ENCODE results near the gene HMCN2.

HMCN2 gene

DNA sequence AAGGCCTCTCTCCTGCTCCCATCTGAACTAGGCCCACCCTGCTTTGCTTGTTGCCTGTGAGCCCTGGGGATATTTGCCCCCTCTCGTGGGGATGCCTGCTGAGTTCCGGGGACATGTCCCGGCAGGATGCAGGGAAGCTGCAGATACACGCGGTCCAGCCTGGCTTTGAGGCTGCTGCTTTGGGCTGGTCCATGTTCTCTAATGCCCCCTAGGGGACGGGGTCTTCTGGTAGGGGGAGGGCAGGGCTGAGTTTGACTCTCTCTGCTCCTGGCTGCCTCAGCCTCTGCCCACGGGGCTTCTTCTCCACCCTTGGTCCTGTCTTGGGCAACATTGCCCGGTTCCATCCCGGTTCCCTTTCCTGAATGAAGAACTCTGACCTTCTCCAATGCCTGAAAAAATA, 94.3 kb downstream of the HMCN2 start:
- Histone ChIP-seq H3K4me3 (ENCODE audit: low read depth, low read length) (no peak overlapping the region), H3K4me1 (ENCODE audit: control insufficient read depth, insufficient read depth, low read length, unreplicated experiment) (no peaks in the 10 kb centered on the region), H3K79me2 (ENCODE audit: control insufficient read depth, insufficient read depth, low read length, unreplicated experiment) (no peaks in the 10 kb centered on the region), H3K27me3 (ENCODE audit: insufficient read depth, low read length) (0 out of 2 replicates have a peak, but pooled peaks cover 4% of the 10 kb centered on the region), H3K36me3 (ENCODE audit: insufficient read depth, low read length) (no peaks in the 10 kb centered on the region), H2AFZ (ENCODE audit: low read length, unreplicated experiment) (no peak overlapping the region), H3K27ac (ENCODE audit: low read depth, low read length) (no peak overlapping the region)

DNA sequence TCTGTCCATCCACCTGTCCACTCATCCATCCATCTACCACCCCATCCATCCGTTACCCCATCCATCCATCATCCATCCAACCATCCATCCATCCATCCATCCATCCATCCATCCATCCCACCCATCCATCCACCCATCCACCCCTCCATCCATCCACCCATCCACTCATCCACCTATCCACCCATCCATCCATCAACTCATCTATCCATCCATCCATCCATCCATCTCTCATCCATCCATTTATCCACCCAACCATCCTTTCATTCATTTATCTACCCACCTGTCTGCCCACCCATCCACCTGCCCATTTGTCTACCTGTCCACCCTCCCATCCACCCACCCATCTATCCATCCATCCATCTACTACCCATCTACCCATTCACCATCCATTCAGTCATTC, 95.1 kb downstream of the HMCN2 start:
- no peak overlapping the region for H3K4me3 ChIP-seq (ENCODE audit: low read depth, low read length)
- H3K4me1 ChIP-seq (ENCODE audit: control insufficient read depth, insufficient read depth, low read length, unreplicated experiment), result no peaks in the 10 kb centered on the region
- no peak overlapping the region for H3K27ac ChIP-seq (ENCODE audit: low read depth, low read length)
- no peaks in the 10 kb centered on the region for H3K36me3 ChIP-seq (ENCODE audit: insufficient read depth, low read length)
- H3K27me3 ChIP-seq (ENCODE audit: insufficient read depth, low read length), result 0 out of 2 replicates have a peak, but pooled peaks cover 4% of the 10 kb centered on the region
- no peaks in the 10 kb centered on the region for H3K79me2 ChIP-seq (ENCODE audit: control insufficient read depth, insufficient read depth, low read length, unreplicated experiment)
- no peak overlapping the region for H2AFZ ChIP-seq (ENCODE audit: low read length, unreplicated experiment)

DNA sequence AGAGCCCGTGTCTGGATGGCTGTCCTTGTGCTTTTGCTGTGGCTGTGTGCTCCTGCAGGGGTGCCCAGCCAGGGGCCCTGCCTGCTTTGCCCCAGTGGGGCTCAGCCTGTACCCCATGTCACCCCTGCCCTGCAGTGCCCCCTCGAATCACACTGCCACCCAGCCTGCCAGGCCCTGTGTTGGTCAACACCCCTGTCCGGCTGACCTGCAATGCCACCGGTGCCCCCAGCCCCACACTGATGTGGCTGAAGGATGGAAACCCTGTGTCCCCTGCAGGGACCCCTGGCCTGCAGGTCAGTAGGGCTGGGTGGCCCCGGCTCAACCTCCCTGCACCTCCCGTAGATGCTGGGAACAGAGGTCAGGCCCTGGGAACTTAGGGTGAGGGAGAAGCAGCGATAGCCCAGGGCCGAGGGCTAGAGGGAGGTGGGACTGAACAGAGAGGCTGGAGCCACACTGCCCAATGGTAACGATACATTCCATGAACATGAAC, 96.4 kb downstream of the HMCN2 start:
- Histone ChIP-seq H3K79me2 (ENCODE audit: control insufficient read depth, insufficient read depth, low read length, unreplicated experiment) (no peaks in the 10 kb centered on the region), H2AFZ (ENCODE audit: low read length, unreplicated experiment) (no peak overlapping the region), H3K4me3 (ENCODE audit: low read depth, low read length) (no peak overlapping the region), H3K4me1 (ENCODE audit: control insufficient read depth, insufficient read depth, low read length, unreplicated experiment) (no peaks in the 10 kb centered on the region), H3K36me3 (ENCODE audit: insufficient read depth, low read length) (no peaks in the 10 kb centered on the region), H3K27ac (ENCODE audit: low read depth, low read length) (no peak overlapping the region), H3K27me3 (ENCODE audit: insufficient read depth, low read length) (0 out of 2 replicates have a peak, but pooled peaks cover 4% of the 10 kb centered on the region)

DNA sequence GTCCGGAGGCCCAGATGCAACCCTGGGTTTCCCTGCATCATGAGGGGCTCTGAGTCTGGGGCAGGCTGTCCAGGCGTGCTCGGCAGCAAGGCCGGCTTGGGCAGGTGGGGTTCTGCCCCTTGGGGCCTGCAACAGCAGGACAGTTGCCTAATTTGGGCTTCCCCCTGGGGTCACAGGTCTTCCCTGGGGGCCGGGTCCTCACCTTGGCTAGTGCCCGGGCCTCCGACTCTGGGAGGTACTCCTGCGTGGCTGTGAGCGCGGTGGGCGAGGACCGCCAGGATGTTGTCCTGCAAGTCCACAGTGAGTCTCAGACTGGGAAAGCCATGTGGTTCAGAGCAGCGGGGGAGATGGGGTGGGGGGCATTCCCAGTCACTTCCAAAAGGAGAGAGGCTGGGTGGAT, 97.1 kb downstream of the HMCN2 start:
- Histone ChIP-seq H3K27ac (ENCODE audit: low read depth, low read length) (no peak overlapping the region), H3K27me3 (ENCODE audit: insufficient read depth, low read length) (0 out of 2 replicates have a peak, but pooled peaks cover 4% of the 10 kb centered on the region), H2AFZ (ENCODE audit: low read length, unreplicated experiment) (no peak overlapping the region), H3K36me3 (ENCODE audit: insufficient read depth, low read length) (no peaks in the 10 kb centered on the region), H3K4me1 (ENCODE audit: control insufficient read depth, insufficient read depth, low read length, unreplicated experiment) (no peaks in the 10 kb centered on the region), H3K4me3 (ENCODE audit: low read depth, low read length) (no peak overlapping the region), H3K79me2 (ENCODE audit: control insufficient read depth, insufficient read depth, low read length, unreplicated experiment) (no peaks in the 10 kb centered on the region)

DNA sequence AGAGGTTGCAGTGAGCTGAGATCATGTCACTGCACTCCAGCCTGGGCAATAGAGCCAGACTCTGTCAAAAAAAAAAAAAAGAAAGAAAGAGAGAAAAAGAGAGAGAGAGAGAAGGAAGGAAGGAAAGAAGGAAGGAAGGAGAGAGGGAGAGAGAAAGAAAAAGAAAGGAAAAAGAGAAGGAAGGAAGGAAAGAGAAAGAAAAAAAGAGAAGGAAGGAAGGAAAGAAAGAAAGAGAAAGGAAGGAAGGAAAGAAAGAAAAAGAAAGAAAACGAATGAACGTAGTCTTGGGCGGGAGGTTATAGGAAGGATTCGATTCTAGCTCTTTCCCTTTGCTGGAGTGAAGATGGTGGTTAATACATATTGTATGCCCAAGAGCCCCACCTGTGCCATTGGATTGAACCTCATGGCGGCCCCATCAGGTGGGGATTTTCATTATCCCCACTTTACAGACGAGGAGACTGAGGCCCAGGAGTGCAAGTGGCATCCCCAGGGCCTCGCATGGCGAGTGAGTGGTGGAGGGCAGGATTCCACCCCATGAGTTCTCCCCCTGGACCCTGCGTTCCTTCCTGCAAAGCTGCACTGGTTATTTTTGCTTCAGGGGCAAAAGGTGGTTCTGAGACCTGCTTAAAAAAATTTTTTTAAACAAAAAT, 98.3 kb downstream of the HMCN2 start:
- Histone ChIP-seq H3K27ac (ENCODE audit: low read depth, low read length) (no peak overlapping the region), H3K36me3 (ENCODE audit: insufficient read depth, low read length) (no peaks in the 10 kb centered on the region), H3K4me3 (ENCODE audit: low read depth, low read length) (no peak overlapping the region), H3K27me3 (ENCODE audit: insufficient read depth, low read length) (no peaks in the 10 kb centered on the region), H3K79me2 (ENCODE audit: control insufficient read depth, insufficient read depth, low read length, unreplicated experiment) (no peaks in the 10 kb centered on the region), H2AFZ (ENCODE audit: low read length, unreplicated experiment) (no peak overlapping the region), H3K4me1 (ENCODE audit: control insufficient read depth, insufficient read depth, low read length, unreplicated experiment) (no peaks in the 10 kb centered on the region)

DNA sequence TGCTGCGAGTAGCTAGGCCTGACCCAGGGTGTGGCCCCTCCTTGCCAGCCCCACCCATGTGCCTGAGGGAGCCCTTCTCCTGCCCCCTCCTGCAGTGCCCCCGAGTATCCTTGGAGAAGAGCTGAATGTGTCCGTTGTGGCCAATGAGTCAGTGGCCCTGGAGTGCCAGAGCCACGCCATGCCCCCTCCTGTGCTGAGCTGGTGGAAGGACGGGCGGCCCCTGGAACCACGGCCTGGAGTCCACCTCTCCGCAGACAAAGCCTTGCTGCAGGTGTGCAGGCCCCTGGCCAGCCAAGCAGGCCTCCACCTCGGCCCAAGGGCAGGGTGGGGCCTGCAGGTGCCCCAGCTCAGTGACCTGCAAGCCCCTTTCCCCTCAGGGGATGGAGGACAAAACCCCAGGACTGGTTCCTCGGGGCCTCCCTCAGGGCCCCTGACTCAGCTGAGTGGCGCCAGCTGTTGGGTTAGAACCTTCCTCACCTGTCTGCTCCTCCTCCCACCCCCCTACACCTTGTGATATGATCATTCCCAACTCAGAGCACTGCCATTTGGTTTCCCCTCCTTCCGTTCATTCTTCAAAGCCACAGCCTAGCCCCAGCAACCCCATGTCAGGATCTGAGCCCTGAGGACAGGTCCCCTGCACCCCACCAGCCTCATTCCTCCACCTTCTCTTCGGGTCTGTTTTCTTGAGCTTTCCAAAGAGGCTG, 99.2 kb downstream of the HMCN2 start:
- no peaks in the 10 kb centered on the region for H3K4me1 ChIP-seq (ENCODE audit: control insufficient read depth, insufficient read depth, low read length, unreplicated experiment)
- H3K36me3 ChIP-seq (ENCODE audit: insufficient read depth, low read length), result no peaks in the 10 kb centered on the region
- no peak overlapping the region for H3K27ac ChIP-seq (ENCODE audit: low read depth, low read length)
- H2AFZ ChIP-seq (ENCODE audit: low read length, unreplicated experiment), result no peak overlapping the region
- no peaks in the 10 kb centered on the region for H3K79me2 ChIP-seq (ENCODE audit: control insufficient read depth, insufficient read depth, low read length, unreplicated experiment)
- no peak overlapping the region for H3K4me3 ChIP-seq (ENCODE audit: low read depth, low read length)
- H3K27me3 ChIP-seq (ENCODE audit: insufficient read depth, low read length), result no peaks in the 10 kb centered on the region

DNA sequence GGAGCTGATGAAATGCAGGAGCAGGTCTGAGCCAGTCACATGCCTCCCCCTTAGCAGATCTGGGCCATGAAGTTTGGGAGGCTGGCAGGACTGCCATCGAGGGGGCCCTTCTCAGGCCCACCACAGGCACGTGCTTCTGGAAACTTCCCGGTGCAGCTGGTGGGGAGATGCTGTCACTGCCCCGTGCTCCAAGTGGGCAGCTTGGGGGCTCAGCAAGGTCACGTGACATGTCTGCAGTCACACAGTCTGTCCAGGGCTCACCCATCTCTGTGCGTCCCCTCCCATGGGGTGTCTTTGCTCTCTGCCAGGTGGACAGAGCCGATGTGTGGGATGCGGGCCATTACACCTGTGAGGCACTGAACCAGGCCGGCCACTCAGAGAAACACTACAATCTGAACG, 99.8 kb downstream of the HMCN2 start:
- Histone ChIP-seq H3K27ac (ENCODE audit: low read depth, low read length) (no peak overlapping the region), H3K36me3 (ENCODE audit: insufficient read depth, low read length) (no peaks in the 10 kb centered on the region), H3K27me3 (ENCODE audit: insufficient read depth, low read length) (no peaks in the 10 kb centered on the region), H3K4me3 (ENCODE audit: low read depth, low read length) (no peak overlapping the region), H2AFZ (ENCODE audit: low read length, unreplicated experiment) (no peak overlapping the region), H3K79me2 (ENCODE audit: control insufficient read depth, insufficient read depth, low read length, unreplicated experiment) (no peaks in the 10 kb centered on the region), H3K4me1 (ENCODE audit: control insufficient read depth, insufficient read depth, low read length, unreplicated experiment) (no peaks in the 10 kb centered on the region)

DNA sequence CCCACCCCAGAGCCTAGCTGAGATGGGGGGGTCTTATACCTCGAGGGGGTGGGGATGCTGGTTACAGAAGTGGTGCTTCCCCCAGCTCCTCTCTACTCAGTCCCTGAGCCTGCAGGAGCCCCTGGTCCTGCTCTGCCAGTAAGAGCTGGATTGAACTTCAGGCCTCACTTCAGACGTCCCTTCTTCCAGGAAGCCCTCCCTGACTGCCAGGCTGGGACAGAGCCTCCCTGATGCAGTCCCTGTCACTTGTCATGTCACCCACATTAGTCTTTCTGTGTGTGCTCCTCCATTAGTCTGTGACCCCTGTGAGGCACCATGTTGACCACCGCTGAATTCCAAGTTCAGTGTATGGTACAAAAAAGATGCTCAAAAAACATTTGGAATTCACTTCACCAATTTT, 100.5 kb downstream of the HMCN2 start:
- no peaks in the 10 kb centered on the region for H3K27me3 ChIP-seq (ENCODE audit: insufficient read depth, low read length)
- no peak overlapping the region for H3K4me3 ChIP-seq (ENCODE audit: low read depth, low read length)
- no peaks in the 10 kb centered on the region for H3K36me3 ChIP-seq (ENCODE audit: insufficient read depth, low read length)
- no peak overlapping the region for H3K27ac ChIP-seq (ENCODE audit: low read depth, low read length)
- H2AFZ ChIP-seq (ENCODE audit: low read length, unreplicated experiment), result no peak overlapping the region
- no peaks in the 10 kb centered on the region for H3K4me1 ChIP-seq (ENCODE audit: control insufficient read depth, insufficient read depth, low read length, unreplicated experiment)
- no peaks in the 10 kb centered on the region for H3K79me2 ChIP-seq (ENCODE audit: control insufficient read depth, insufficient read depth, low read length, unreplicated experiment)

DNA sequence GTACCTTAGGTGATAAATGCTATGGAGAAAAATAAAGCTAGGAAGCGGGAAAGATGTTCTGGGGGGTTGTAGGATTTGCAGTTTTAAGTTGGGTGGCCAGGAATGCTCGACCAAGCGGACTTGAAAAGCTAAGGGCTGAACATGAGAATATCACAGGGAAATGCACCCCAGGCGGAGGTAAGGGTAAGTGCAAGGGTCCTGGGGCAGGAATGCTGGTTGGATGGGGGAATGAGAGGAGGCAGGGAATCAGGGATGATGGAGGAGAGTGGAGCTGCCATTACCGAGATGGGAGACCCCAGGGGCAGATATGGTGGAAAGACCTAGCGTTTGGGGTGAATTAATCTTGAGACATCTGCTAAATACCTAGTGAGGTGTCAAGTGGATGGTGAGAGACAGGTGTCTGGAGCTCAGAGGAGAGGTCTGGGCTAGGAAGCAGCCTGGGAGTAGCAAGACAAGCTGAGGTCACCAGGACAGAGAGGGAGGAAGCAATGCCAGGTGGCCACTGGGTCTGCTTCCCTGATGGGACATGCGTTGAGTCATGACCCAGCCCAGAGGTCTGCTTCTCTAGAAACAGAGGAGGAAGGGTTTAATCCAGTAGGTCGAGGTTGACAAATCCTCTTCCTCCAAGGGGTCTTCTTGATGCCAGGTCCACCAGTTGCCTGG, 101.5 kb downstream of the HMCN2 start:
- H3K79me2 ChIP-seq (ENCODE audit: control insufficient read depth, insufficient read depth, low read length, unreplicated experiment), result no peaks in the 10 kb centered on the region
- no peak overlapping the region for H3K27ac ChIP-seq (ENCODE audit: low read depth, low read length)
- H3K4me3 ChIP-seq (ENCODE audit: low read depth, low read length), result no peak overlapping the region
- H3K36me3 ChIP-seq (ENCODE audit: insufficient read depth, low read length), result no peaks in the 10 kb centered on the region
- H2AFZ ChIP-seq (ENCODE audit: low read length, unreplicated experiment), result no peak overlapping the region
- H3K27me3 ChIP-seq (ENCODE audit: insufficient read depth, low read length), result no peaks in the 10 kb centered on the region
- no peaks in the 10 kb centered on the region for H3K4me1 ChIP-seq (ENCODE audit: control insufficient read depth, insufficient read depth, low read length, unreplicated experiment)

DNA sequence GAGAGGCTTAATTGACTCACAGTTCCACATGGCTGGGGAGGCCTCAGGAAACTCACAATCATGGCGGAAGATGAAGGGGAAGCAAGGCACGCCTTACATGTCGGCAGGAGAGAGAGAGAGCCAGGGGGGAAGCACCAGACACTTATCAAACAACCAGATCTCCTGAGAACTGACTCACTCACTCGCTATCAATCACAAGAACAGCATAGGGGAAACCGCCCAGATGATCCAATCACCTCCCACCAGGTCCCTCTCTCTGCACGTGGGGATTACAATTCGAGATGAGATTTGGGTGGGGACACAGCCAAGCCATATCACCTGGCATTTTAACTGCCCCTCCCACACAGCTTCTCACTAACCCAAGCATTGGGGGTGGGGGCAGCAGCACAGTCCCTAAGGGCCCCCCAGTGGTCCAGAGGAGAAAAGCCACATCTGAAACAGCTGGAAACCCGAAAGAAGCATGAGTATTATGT, 103.1 kb downstream of the HMCN2 start:
- Histone ChIP-seq H2AFZ (ENCODE audit: low read length, unreplicated experiment) (no peak overlapping the region), H3K4me3 (ENCODE audit: low read depth, low read length) (no peak overlapping the region), H3K4me1 (ENCODE audit: control insufficient read depth, insufficient read depth, low read length, unreplicated experiment) (no peaks in the 10 kb centered on the region), H3K27me3 (ENCODE audit: insufficient read depth, low read length) (no peaks in the 10 kb centered on the region), H3K79me2 (ENCODE audit: control insufficient read depth, insufficient read depth, low read length, unreplicated experiment) (no peaks in the 10 kb centered on the region), H3K36me3 (ENCODE audit: insufficient read depth, low read length) (no peaks in the 10 kb centered on the region), H3K27ac (ENCODE audit: low read depth, low read length) (no peak overlapping the region)
